Measurements from ENCODE around the gene NXNL2. TPM values are rescaled to one million over a fixed set of nuclear protein-coding genes. Genes with fewer than 3 reads are reported as not detected.

Gene NXNL2
- total RNA-seq, 1 donor from 2014 or later: 15.3 TPM

DNA sequence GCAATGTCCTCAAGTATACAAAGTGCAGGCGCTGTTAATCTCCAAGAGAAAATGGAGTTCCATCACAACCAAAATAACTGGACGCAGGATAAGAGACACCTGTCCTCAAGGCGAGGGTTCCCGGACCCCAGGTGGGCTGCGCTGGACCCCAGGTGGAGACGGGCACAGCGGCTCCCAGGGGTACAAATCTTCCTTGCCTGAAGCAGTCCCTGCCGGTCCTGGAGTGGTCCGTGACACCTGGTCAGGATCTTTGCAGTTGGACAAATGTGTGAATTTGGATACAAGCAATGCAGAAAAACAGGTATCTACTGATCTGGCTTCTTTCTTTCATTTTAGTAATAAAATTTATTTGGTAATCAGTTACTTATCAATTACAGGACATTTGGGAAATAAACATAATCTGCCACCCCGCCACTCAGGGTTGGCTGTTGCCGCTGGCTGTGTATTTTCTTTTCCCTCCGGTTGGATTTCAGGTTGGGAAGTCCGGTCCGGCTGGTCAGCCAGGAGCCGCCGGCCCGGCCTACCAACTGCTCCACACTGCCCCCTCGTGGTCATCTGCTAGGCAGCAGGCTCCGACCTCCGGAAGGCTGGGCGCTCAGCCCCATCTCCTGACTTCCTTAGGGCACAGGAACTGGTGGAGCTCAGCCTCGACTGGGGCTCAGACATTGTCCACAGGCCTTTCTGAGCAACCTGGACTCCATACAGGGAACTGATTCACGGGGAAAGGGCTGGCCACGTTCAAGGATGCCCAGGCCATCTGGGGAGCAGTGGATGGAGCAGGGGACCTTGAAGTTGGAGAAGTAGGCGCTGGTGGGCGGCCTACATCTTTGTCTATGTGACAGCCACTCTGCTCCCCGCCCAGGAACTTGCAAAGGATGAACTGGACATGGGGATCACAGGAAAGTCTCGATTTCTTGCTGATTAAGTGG, 43.4 kb downstream of the NXNL2 start:
- peak; percentile 58 for DNase-seq (ENCODE audit: low read depth)

DNA sequence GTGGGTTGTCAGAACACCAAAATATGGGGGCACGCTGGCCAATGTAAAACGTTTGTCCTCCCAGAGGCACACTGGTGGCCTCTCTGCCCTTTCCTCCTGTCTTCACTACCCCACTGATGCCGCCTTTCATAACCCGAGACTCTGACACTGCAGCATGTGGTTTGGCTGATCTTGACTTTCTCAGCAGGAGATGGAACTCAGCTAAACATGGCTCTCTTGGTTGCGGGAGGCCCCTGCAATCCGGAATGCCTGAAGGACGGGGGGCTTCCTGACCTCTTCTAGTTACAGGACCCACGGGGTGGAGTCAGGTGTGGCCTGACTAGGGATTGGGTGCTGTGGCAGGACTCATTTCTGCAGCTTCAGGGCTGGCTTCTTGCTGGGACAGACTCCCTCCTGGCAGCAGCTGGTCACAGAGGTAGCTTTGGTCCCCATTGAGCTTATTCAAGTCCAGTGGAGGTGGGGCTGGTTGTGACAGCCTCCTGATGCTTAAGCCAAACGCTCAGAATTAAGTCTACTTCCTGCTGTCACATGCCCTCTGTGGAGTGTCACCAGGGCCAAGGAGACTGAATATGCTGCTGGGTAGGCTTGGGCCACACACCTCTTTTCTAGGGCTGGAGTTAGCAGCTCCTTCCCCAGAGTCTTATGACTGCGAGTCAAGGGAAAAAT, 44.2 kb downstream of the NXNL2 start:
- no peak for DNase-seq (ENCODE audit: low read depth)

GRCh38 chr9:88580961-88581360, 46.0 kb downstream of the NXNL2 start:
- no peak for DNase-seq (ENCODE audit: low read depth)

DNA sequence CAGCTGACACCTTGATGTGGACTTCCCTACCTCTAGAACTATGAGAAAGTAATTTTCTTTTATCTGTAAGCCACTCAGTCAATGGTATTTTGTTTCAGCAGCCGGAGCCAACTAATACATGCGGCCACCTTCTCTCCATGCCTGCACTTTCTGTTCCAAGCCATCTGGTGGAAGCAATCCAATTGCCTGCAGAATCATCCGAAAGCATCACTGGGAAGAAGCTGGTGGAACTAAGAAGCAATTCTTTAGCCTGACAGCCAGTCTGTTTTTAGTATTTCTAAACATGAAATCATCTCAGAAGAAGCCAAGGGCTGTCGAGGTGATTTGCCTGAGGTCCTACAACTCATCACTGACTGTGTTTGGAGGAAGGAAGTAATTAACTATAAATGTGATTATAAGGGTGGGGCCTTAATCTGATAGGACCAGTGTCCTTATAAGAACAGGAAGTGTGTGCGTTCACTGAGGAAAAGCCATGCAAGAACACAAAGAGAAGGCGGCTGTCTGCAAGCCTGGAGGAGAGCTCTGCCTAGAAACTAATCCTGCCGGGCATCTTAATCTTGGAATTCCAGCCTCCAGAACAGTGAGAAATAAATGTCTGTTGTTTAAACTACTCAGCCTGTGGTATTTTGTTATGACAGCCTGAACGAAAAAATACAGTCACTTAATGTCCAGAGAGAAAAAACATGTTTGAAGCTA, 49.1 kb downstream of the NXNL2 start:
- DNase-seq (ENCODE audit: low read depth): no peak

GRCh38 chr9:88585426-88585825, 50.4 kb downstream of the NXNL2 start:
- DNase-seq (ENCODE audit: low read depth): no peak

DNA sequence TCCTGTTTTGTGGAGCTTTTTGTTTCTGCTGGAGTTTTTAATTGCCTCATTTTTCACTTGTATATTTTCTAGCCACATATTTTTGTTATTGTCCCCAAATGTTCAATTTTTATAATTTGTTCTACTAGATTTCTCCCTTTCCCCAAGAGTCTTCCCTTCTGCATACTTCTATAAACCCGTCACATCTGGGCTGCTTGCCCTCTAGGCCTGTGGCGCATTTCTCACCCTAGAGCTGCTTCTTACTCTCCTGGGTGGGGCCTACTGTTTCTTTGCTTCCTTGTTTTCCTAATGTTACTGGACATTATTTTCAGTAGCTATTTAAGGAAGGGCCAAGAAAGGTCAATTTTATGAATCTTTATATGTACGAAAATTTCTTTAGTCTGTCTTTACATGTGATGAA, 51.5 kb downstream of the NXNL2 start:
- no peak for DNase-seq (ENCODE audit: low read depth)

DNA sequence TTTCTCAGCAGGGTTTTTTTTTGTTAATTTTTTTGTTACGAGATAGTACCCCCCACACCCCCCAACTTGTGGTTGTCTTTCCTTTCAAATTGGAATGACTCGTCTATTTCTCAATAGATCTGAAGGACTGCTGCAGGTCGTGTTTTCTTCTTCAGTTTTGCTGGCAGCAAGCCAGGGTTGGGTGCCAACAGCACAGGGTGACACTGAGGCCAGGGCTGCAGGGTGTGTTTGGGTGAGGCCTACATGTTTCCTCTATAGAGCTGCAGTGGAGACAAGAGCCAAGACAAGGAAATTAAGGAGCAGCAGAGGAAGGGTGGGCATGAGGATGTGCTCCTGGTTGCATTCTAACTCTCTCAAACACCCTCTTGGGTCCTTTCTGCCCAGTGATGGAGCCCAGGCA, 52.2 kb downstream of the NXNL2 start:
- peak; percentile 78 for DNase-seq (ENCODE audit: low read depth)

- no peak for DNase-seq (ENCODE audit: low read depth)
Observed at GRCh38 chr9:88587885-88588649, 53.1 kb downstream of the NXNL2 start.

DNA sequence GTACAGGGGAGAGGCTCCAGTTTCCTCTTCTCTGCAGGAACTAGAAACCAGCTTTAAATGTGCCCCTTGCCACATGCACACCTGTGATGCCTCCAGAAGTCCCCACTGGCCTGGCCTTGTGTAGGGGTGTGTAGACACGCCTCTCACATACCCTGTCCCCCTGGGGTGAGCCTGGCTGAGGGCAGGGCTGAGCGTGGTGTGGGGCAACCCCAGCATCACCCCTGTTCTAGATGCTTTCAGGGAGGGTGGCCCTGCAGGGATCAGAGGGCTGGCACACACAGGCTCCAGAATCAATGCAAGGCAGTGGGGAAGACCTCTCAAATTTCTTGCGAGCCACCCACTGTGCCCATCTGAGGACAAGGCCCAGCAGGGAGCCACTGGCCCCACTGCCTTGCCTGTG, 54.7 kb downstream of the NXNL2 start:
- no peak for DNase-seq (ENCODE audit: low read depth)

DNA sequence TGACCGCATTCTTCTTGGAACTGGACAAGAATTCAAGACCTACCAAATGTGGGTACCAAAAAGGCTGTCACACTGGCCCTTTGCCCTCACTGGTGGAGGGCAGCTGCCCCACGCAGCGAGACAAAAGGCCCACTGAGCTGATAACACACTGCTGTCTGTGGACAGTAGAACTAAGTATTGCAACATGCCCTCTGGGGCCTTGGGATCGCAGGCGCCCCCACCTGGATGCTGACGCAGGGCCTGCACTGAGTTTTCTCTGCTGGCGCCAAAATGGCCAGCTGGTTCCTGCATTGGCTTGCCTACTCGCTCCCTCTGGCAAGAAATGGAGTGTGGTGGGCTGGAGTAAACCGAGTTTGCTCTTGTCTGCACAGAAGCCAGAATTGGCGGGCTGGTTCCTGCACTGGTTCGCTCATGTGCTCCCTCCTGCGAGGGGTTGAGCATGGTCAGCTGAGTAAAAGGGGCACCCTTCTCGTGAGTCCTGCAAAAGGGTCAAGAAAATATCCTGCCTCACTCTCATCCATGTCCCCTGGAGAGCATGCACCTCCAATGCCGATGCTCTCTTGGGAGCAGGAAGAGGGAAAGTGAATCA, 55.7 kb downstream of the NXNL2 start:
- no peak for DNase-seq (ENCODE audit: low read depth)

DNA sequence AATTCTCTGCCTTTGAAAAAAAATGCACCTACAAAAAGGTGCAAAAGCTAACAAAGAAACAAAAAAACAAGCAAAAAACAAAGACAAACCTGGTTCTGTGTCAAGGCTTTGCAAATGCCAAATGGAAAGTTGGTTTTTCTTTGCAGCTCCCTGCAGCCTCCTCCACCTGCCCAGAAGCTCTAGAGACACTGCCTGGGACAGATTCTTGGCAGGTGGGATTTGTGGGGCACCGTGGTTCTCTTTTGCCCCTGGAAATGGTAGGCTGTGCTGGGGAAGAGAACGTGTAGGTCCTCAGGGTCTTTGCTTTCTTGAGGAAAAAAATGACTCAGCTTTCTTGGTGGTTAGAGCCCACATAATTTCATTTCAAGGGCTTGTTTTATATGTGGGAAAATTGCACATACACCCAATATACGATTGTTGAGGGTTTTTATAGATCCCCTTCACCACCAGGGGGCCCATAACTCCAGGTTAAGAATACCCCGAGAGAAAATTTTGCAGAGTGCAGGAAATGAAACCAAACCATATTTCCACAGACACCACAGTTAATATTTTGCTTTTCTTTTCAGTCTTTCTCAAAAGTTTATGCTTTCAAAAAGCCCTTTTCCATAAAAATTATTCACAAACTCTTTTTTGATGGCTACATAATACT, 58.7 kb downstream of the NXNL2 start:
- peak; percentile 33 for DNase-seq (ENCODE audit: low read depth)

Other genes with a start within 250 kb of the NXNL2 start
- gene SPIN1, start 146.7 kb upstream of the NXNL2 start, total RNA-seq: 154 and 211 TPM in 2 replicates

Measured in renal cortical epithelial cell (primary cell).